SU-DHL-6 (cell line): ENCODE results near the gene SGIP1.

ENCODE experiments used
- CTCF ChIP-seq: fragments of 200-600 bp; sonication (generic); IDR thresholded peaks from one replicate; pipeline ENCODE4 v1.5.1; 2017; ENCODE audit warnings: antibody characterized with exemption, mild to moderate bottlenecking, low read length, moderate library complexity; ENCODE audit not compliant: insufficient read depth, poor library complexity, severe bottlenecking
- EZH2phosphoT487 ChIP-seq: fragments of 200-600 bp; sonication (generic), shearing (Covaris generic); conservative IDR thresholded peaks from 2 replicates; pipeline ENCODE4 v1.6.1; 2018; ENCODE audit warnings: mild to moderate bottlenecking, antibody characterized with exemption, low read length, moderate library complexity, mixed read lengths

GRCh38 chr1:66758241-66758755 is 224.3 kb downstream of the SGIP1 start:
- no peak for TF ChIP-seq CTCF
- TF ChIP-seq EZH2phosphoT487 = no peak
